ENCODE measurements around the gene CLTRN.

- TF ChIP-seq, protein P1, sequence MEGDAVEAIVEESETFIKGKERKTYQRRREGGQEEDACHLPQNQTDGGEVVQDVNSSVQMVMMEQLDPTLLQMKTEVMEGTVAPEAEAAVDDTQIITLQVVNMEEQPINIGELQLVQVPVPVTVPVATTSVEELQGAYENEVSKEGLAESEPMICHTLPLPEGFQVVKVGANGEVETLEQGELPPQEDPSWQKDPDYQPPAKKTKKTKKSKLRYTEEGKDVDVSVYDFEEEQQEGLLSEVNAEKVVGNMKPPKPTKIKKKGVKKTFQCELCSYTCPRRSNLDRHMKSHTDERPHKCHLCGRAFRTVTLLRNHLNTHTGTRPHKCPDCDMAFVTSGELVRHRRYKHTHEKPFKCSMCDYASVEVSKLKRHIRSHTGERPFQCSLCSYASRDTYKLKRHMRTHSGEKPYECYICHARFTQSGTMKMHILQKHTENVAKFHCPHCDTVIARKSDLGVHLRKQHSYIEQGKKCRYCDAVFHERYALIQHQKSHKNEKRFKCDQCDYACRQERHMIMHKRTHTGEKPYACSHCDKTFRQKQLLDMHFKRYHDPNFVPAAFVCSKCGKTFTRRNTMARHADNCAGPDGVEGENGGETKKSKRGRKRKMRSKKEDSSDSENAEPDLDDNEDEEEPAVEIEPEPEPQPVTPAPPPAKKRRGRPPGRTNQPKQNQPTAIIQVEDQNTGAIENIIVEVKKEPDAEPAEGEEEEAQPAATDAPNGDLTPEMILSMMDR (IDR thresholded peaks at IDR 0.05) = no peak
- TF ChIP-seq POLR2A (IDR thresholded peaks at IDR 0.05) = no peak
- TF ChIP-seq EP300 (IDR thresholded peaks at IDR 0.05) = no peak
- TF ChIP-seq POLR2AphosphoS5 (IDR thresholded peaks at IDR 0.05) = no peak
These were observed 9.4 kb upstream of the CLTRN start for GRCh38 chrX:15673970-15674369.

Data from upper lobe of left lung (tissue), 4 donors.